ENCODE results near the gene NDUFA13.
A peak's percentile ranks its signal among the peaks of the same experiment; 100 is the strongest.

Gene NDUFA13

GRCh38 chr19:19489804-19490204, 26.2 kb upstream of the NDUFA13 start:
- DNase-seq, result no peak

- DNase-seq, result peak; percentile 99
Observed at GRCh38 chr19:19490214-19490968, 25.6 kb upstream of the NDUFA13 start.

GRCh38 chr19:19491321-19492025, 24.6 kb upstream of the NDUFA13 start:
- no peak for DNase-seq

GRCh38 chr19:19492026-19492610, 23.9 kb upstream of the NDUFA13 start:
- no peak for DNase-seq

- DNase-seq, result no peak
Observed at GRCh38 chr19:19493841-19494546, 22.0 kb upstream of the NDUFA13 start.

- DNase-seq, result no peak
Observed at GRCh38 chr19:19495614-19496603, 20.1 kb upstream of the NDUFA13 start.

GRCh38 chr19:19498255-19498991, 17.6 kb upstream of the NDUFA13 start:
- DNase-seq, result no peak

GRCh38 chr19:19499272-19499995, 16.6 kb upstream of the NDUFA13 start:
- DNase-seq, result no peak

- DNase-seq, result no peak
Observed at GRCh38 chr19:19500975-19501644, 14.9 kb upstream of the NDUFA13 start.

GRCh38 chr19:19501798-19502197, 14.2 kb upstream of the NDUFA13 start:
- no peak for DNase-seq

GRCh38 chr19:19502281-19502680, 13.7 kb upstream of the NDUFA13 start:
- DNase-seq, result no peak

GRCh38 chr19:19502808-19503602, 13.0 kb upstream of the NDUFA13 start:
- DNase-seq, result peak; percentile 58

GRCh38 chr19:19504754-19505668, 11.0 kb upstream of the NDUFA13 start:
- DNase-seq, result no peak

GRCh38 chr19:19505669-19506326, 10.2 kb upstream of the NDUFA13 start:
- no peak for DNase-seq

- DNase-seq, result no peak
Observed at GRCh38 chr19:19506592-19506991, 9.4 kb upstream of the NDUFA13 start.

- no peak for DNase-seq
Observed at GRCh38 chr19:19507354-19507753, 8.7 kb upstream of the NDUFA13 start.

- no peak for DNase-seq
Observed at GRCh38 chr19:19508217-19508616, 7.8 kb upstream of the NDUFA13 start.

GRCh38 chr19:19510432-19510831, 5.6 kb upstream of the NDUFA13 start:
- no peak for DNase-seq
